GM23338 (cell line): ENCODE results near the gene EFS. TPM values are rescaled to one million over a fixed set of nuclear protein-coding genes. Genes with fewer than 3 reads are reported as not detected.

Source experiments
- ATAC-seq: fragments of 200-7000 bp; cut with Tn5 transposase; 3 replicates; pipeline ENCODE4 v1.9.1; 2020
- DNase-seq: peaks from one replicate; pipeline ENCODE4 v3.0.0-alpha.2; 2015; ENCODE audit warnings: low spot score
- H2AFZ ChIP-seq: fragments of 200-600 bp; sonication (generic); 2 replicates; pipeline ENCODE4 v1.8.0; 2016; ENCODE audit warnings: antibody characterized with exemption, mild to moderate bottlenecking, moderate library complexity
- H3F3A ChIP-seq: fragments of 200-600 bp; sonication (generic); replicated peaks from 2 replicates; pipeline ENCODE4 v1.8.0; 2017; ENCODE audit warnings: antibody characterized with exemption, mixed run types, low read depth
- H3K27ac ChIP-seq: fragments of 200-600 bp; sonication (generic); 2 replicates; pipeline ENCODE4 v1.6.1; 2016; ENCODE audit warnings: low read depth
- H3K27me3 ChIP-seq: fragments of 200-600 bp; sonication (generic); 2 replicates; pipeline ENCODE4 v1.8.0; 2016; ENCODE audit warnings: mild to moderate bottlenecking, mixed run types, moderate library complexity; ENCODE audit not compliant: insufficient read depth
- H3K36me3 ChIP-seq: fragments of 200-600 bp; sonication (generic); 2 replicates; pipeline ENCODE4 v1.8.0; 2016; ENCODE audit warnings: mild to moderate bottlenecking; ENCODE audit not compliant: insufficient read depth
- H3K4me1 ChIP-seq: fragments of 200-600 bp; sonication (generic); 2 replicates; pipeline ENCODE4 v1.8.0; 2016; ENCODE audit warnings: mild to moderate bottlenecking, moderate library complexity; ENCODE audit not compliant: insufficient read depth
- H3K4me2 ChIP-seq: fragments of 200-600 bp; sonication (generic); 2 replicates; pipeline ENCODE4 v1.7.1; 2017; ENCODE audit warnings: mixed run types
- H3K4me3 ChIP-seq: fragments of 200-600 bp; sonication (generic); 2 replicates; pipeline ENCODE4 v1.6.1; 2016; ENCODE audit warnings: mixed run types
- H3K79me2 ChIP-seq: fragments of 200-600 bp; sonication (generic); replicated peaks from 2 replicates; pipeline ENCODE4 v1.8.0; 2017; ENCODE audit warnings: mild to moderate bottlenecking; ENCODE audit not compliant: insufficient read depth
- H3K9me2 ChIP-seq: fragments of 200-600 bp; sonication (generic); 2 replicates; pipeline ENCODE4 v1.8.0; 2017; ENCODE audit not compliant: insufficient read depth
- H4K20me1 ChIP-seq: fragments of 200-600 bp; sonication (generic); replicated peaks from 2 replicates; pipeline ENCODE4 v1.8.0; 2017; ENCODE audit warnings: mild to moderate bottlenecking; ENCODE audit not compliant: insufficient read depth
- H3K27ac Mint-ChIP-seq: 2 replicates; pipeline ENCODE4 v1.8.0; 2020; ENCODE audit warnings: inconsistent platforms, mild to moderate bottlenecking, moderate library complexity, mixed read lengths
- H3K27me3 Mint-ChIP-seq: 3 replicates; pipeline ENCODE4 v1.8.0; 2022; ENCODE audit warnings: low read depth, mild to moderate bottlenecking, moderate library complexity, mixed read lengths, inconsistent platforms; ENCODE audit not compliant: insufficient read depth, poor library complexity
- H3K36me3 Mint-ChIP-seq: 3 replicates; pipeline ENCODE4 v1.8.0; 2021; ENCODE audit warnings: low read depth, mild to moderate bottlenecking, inconsistent platforms, moderate library complexity, mixed read lengths
- H3K4me1 Mint-ChIP-seq: 3 replicates; pipeline ENCODE4 v1.8.0; 2020; ENCODE audit warnings: mild to moderate bottlenecking, inconsistent platforms, mixed read lengths
- H3K4me3 Mint-ChIP-seq: 3 replicates; pipeline ENCODE4 v1.8.0; 2021; ENCODE audit warnings: moderate library complexity, mild to moderate bottlenecking, inconsistent platforms, mixed read lengths
- H3K9me3 Mint-ChIP-seq: 3 replicates; pipeline ENCODE4 v1.8.0; 2020; ENCODE audit warnings: moderate library complexity, mild to moderate bottlenecking, inconsistent platforms, mixed read lengths
- CREB1 ChIP-seq: fragments of 250-450 bp; sonication (Bioruptor Pico); IDR thresholded peaks from 2 replicates; pipeline ENCODE4 v1.5.0; 2020; ENCODE audit warnings: low read depth, mild to moderate bottlenecking, moderate library complexity
- EZH2 ChIP-seq: fragments of 200-600 bp; sonication (generic); IDR thresholded peaks from one replicate; pipeline ENCODE4 v1.8.0; 2017; ENCODE audit warnings: antibody characterized with exemption, mild to moderate bottlenecking, low read depth; ENCODE audit not compliant: unreplicated experiment
- EZH2phosphoT487 ChIP-seq: fragments of 200-600 bp; sonication (generic); IDR thresholded peaks from one replicate; pipeline ENCODE4 v1.8.1; 2018; ENCODE audit warnings: antibody characterized with exemption; ENCODE audit not compliant: unreplicated experiment
- JUNB ChIP-seq: IDR thresholded peaks from one replicate; pipeline ENCODE4 v1.6.1; 2016; ENCODE audit warnings: antibody characterized with exemption; ENCODE audit not compliant: unreplicated experiment
- NANOG ChIP-seq: IDR thresholded peaks from 2 replicates; pipeline ENCODE4 v1.6.1; 2016; ENCODE audit warnings: antibody characterized with exemption, borderline replicate concordance
- POLR2AphosphoS5 ChIP-seq: IDR thresholded peaks from 2 replicates; pipeline ENCODE4 v1.6.1; 2016; ENCODE audit warnings: antibody characterized with exemption, low read depth
- STAT1 ChIP-seq: IDR thresholded peaks from one replicate; pipeline ENCODE4 v1.6.1; 2016; ENCODE audit warnings: antibody characterized with exemption; ENCODE audit not compliant: unreplicated experiment
- ZNF114 ChIP-seq: fragments of 250-450 bp; sonication (Bioruptor Pico); IDR thresholded peaks from 2 replicates; pipeline ENCODE4 v1.5.0; 2020; ENCODE audit warnings: mild to moderate bottlenecking, moderate library complexity
- ZNF331 ChIP-seq: fragments of 250-450 bp; sonication (Bioruptor Pico); IDR thresholded peaks from 2 replicates; pipeline ENCODE4 v1.5.0; 2020; ENCODE audit warnings: low read depth, mild to moderate bottlenecking, moderate library complexity
- polyA plus RNA-seq: library from polyadenylated mRNA; unstranded; fragments of >200 nt; fragmentation: Nextera tagmentation; extraction: Ambion mirVana; gene quantifications from 2 replicates; pipeline ENCODE4 v1.2.1, GENCODE V29; 2016
- total RNA-seq: library from RNA; depleted of rRNA; stranded (reverse); fragments of >200 nt; shearing (Covaris generic); gene quantifications from 2 replicates; pipeline ENCODE4 v1.2.3, GENCODE V29; 2014
- TF ChIP-seq, protein P1 (sequence below), 2 experiments: fragments of 200-600 bp in 1 of 2; sonication (generic) in 1 of 2; conservative IDR thresholded peaks; 2 replicates each; pipeline versions ENCODE4 v1.5.1 to v1.6.1; 2016 to 2017; ENCODE audit warnings: antibody characterized with exemption in 2 of 2, low read depth in 2 of 2, mild to moderate bottlenecking in 2 of 2, moderate library complexity in 1 of 2
- TF ChIP-seq, protein P2 (sequence below): IDR thresholded peaks from 2 replicates; pipeline ENCODE4 v1.6.1; 2016; ENCODE audit warnings: antibody characterized with exemption
- TF ChIP-seq, protein P3 (sequence below): IDR thresholded peaks from one replicate; pipeline ENCODE4 v1.6.1; 2018; ENCODE audit warnings: antibody characterized with exemption; ENCODE audit not compliant: unreplicated experiment

EFS gene
- total and polyA plus RNA-seq, 2 experiments from 2014 or later, result 5.1 to 18.9 TPM

DNA sequence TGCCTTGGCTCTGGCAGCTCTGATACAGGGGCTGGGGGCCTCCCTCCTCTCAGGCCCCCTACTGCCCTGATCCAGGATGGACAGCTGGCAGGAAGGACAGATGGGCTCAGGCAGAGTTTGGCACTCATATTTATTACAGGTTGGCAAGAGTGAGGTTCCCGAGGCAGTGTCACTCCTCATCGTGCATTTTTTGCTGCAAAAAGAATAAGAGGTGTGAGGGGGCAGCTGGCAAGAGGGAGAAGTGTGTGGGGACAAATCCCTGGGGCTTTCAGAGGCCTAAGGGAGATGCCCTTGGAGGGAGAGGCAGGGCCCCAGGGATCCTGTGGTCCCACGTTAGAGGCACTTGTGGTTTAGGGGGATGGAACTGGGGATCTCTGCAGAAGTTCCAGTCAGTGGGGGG, 16.9 kb upstream of the EFS start:
- no peak overlapping the region for H3K4me3 Mint-ChIP-seq
- Histone ChIP-seq H3K9me2 (no peaks in the 10 kb centered on the region), H3K27ac (no peak overlapping the region), H3K4me3 (no peak overlapping the region), H3F3A (no peaks in the 10 kb centered on the region), H4K20me1 (no peaks in the 10 kb centered on the region; the same call in 1 of the 2 replicates), H3K4me1 (no peaks in the 10 kb centered on the region; the same call in 1 of the 2 replicates), H3K27me3 (peaks cover 23% of the 10 kb centered on the region; the same call in 1 of the 2 replicates), H3K4me2 (no peak overlapping the region), H3K36me3 (no peaks in the 10 kb centered on the region), H2AFZ (no peak overlapping the region), H3K79me2 (no peaks in the 10 kb centered on the region)
- no peaks in the 10 kb centered on the region; the same call in 2 of the 3 replicates for H3K36me3 Mint-ChIP-seq
- H3K27me3 Mint-ChIP-seq, result peaks cover 20% of the 10 kb centered on the region
- no peaks in the 10 kb centered on the region; the same call in 2 of the 3 replicates for H3K9me3 Mint-ChIP-seq
- peaks cover 10% of the 10 kb centered on the region for H3K4me1 Mint-ChIP-seq
- no peak for ATAC-seq
- TF ChIP-seq, protein P1, sequence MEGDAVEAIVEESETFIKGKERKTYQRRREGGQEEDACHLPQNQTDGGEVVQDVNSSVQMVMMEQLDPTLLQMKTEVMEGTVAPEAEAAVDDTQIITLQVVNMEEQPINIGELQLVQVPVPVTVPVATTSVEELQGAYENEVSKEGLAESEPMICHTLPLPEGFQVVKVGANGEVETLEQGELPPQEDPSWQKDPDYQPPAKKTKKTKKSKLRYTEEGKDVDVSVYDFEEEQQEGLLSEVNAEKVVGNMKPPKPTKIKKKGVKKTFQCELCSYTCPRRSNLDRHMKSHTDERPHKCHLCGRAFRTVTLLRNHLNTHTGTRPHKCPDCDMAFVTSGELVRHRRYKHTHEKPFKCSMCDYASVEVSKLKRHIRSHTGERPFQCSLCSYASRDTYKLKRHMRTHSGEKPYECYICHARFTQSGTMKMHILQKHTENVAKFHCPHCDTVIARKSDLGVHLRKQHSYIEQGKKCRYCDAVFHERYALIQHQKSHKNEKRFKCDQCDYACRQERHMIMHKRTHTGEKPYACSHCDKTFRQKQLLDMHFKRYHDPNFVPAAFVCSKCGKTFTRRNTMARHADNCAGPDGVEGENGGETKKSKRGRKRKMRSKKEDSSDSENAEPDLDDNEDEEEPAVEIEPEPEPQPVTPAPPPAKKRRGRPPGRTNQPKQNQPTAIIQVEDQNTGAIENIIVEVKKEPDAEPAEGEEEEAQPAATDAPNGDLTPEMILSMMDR (conservative IDR thresholded peaks at IDR 0.05; ENCODE audit: low read depth in 2 of 2), result no peak
- no peak for TF ChIP-seq STAT1
- TF ChIP-seq, protein P2, sequence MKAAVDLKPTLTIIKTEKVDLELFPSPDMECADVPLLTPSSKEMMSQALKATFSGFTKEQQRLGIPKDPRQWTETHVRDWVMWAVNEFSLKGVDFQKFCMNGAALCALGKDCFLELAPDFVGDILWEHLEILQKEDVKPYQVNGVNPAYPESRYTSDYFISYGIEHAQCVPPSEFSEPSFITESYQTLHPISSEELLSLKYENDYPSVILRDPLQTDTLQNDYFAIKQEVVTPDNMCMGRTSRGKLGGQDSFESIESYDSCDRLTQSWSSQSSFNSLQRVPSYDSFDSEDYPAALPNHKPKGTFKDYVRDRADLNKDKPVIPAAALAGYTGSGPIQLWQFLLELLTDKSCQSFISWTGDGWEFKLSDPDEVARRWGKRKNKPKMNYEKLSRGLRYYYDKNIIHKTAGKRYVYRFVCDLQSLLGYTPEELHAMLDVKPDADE, result no peak
- TF ChIP-seq, protein P3, sequence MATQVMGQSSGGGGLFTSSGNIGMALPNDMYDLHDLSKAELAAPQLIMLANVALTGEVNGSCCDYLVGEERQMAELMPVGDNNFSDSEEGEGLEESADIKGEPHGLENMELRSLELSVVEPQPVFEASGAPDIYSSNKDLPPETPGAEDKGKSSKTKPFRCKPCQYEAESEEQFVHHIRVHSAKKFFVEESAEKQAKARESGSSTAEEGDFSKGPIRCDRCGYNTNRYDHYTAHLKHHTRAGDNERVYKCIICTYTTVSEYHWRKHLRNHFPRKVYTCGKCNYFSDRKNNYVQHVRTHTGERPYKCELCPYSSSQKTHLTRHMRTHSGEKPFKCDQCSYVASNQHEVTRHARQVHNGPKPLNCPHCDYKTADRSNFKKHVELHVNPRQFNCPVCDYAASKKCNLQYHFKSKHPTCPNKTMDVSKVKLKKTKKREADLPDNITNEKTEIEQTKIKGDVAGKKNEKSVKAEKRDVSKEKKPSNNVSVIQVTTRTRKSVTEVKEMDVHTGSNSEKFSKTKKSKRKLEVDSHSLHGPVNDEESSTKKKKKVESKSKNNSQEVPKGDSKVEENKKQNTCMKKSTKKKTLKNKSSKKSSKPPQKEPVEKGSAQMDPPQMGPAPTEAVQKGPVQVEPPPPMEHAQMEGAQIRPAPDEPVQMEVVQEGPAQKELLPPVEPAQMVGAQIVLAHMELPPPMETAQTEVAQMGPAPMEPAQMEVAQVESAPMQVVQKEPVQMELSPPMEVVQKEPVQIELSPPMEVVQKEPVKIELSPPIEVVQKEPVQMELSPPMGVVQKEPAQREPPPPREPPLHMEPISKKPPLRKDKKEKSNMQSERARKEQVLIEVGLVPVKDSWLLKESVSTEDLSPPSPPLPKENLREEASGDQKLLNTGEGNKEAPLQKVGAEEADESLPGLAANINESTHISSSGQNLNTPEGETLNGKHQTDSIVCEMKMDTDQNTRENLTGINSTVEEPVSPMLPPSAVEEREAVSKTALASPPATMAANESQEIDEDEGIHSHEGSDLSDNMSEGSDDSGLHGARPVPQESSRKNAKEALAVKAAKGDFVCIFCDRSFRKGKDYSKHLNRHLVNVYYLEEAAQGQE, result no peak
- TF ChIP-seq ZNF114 (CRISPR knock-in tag), result no peak
- TF ChIP-seq EZH2, result no peak
- no peak for DNase-seq
- H3K27ac Mint-ChIP-seq, result no peak overlapping the region

DNA sequence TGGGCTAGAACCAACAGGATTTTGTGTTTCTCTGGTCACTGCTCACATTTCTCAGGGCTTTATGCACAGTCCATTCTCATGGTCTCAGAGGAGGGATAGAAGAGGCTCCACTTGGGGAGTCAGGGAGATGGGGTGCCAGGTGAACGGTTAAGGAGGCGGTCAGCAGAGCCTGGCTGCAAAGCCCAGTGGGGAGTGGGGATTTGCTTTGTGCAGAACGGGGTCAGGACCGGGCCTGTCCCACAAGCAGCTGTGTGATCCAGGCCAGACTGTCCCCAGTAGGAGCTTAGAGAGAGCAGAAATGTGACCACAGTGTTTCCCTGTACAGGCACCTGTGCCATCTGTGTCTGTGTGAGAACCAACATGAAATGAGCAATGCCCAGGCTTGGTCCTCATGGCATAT, 16.0 kb upstream of the EFS start:
- H3K36me3 Mint-ChIP-seq, result no peaks in the 10 kb centered on the region
- TF ChIP-seq EZH2phosphoT487, result no peak
- no peak for TF ChIP-seq EZH2
- TF ChIP-seq STAT1, result no peak
- TF ChIP-seq POLR2AphosphoS5, result no peak
- TF ChIP-seq NANOG, result no peak
- TF ChIP-seq, protein P2, result no peak
- no peak for TF ChIP-seq JUNB
- TF ChIP-seq, protein P3, result no peak
- TF ChIP-seq ZNF331 (CRISPR knock-in tag), result no peak
- no peak for TF ChIP-seq CREB1

More for the DNA sequence above, 16.0 kb upstream of the EFS start:
- Histone ChIP-seq H3K4me1 (peaks cover 9% of the 10 kb centered on the region; the same call in 1 of the 2 replicates), H3K27ac (no peak overlapping the region), H4K20me1 (no peaks in the 10 kb centered on the region; the same call in 1 of the 2 replicates), H2AFZ (no peak overlapping the region), H3K36me3 (no peaks in the 10 kb centered on the region), H3K79me2 (no peaks in the 10 kb centered on the region), H3K4me2 (no peak overlapping the region), H3K4me3 (no peak overlapping the region), H3F3A (no peaks in the 10 kb centered on the region), H3K9me2 (no peaks in the 10 kb centered on the region), H3K27me3 (peaks cover 30% of the 10 kb centered on the region; the same call in 1 of the 2 replicates)
- Mint-ChIP-seq H3K27me3 (peaks cover 23% of the 10 kb centered on the region), H3K27ac (no peak overlapping the region), H3K4me3 (no peak overlapping the region; the same call in 2 of the 3 replicates), H3K9me3 (no peaks in the 10 kb centered on the region; the same call in 2 of the 3 replicates), H3K4me1 (peaks cover 19% of the 10 kb centered on the region)
- ATAC-seq, result no peak
- no peak for DNase-seq
